ENCODE measurements around the gene KRT34.

DNA sequence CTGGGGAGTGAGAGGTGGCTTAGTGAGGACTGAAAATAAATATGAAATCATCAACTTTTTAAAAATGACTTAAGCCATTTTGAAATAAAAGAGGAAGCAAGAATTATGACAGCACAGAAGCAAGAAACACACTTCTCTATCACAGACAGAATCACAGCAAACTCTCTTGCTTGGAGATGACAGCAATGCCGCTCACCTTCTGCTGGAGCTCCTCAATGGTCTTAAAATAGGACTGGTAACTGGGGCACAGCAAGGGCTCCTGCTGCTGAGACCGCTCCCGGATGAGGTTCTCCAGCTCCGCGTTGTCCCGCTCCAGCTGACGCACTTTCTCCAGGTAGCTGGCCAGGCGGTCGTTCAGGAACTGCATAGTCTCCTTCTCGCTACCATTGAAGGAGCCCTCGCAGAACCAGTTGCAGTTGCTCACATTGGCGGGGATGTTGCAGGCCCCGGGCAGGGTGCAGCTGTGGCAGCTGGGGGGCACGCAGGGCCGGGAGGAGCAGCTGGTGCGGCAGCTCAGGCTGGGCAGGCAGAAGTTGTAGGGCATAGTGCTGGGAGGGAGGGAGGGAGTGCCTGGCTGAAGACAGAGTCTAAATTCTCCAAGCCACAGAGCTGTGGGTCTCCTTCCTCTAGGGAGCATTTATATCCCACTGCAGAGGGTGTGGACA, 15.0 kb upstream of the KRT34 start, which contains the start of gene KRT31:
- TF ChIP-seq EZH2phosphoT487 (IDR thresholded peaks at IDR 0.05; ENCODE audit: insufficient read depth, low read depth) = no peak
- TF ChIP-seq EZH2 (IDR thresholded peaks at IDR 0.05; ENCODE audit: insufficient read depth, poor library complexity, severe bottlenecking) = no peak

All from GM23248 (cell line).